NCI-H774 (cell line): ENCODE measurements around the gene PCDHB6.
A peak's percentile ranks its signal among the peaks of the same experiment; 100 is the strongest.
"Not testable (repeated sequence)": the region's sequence is repeated elsewhere in the genome, so short reads cannot be mapped to it uniquely, and the experiment has no call there.

Source experiments
- DNase-seq: peaks from one replicate; lab custom pipeline; 2025; lab: John Stamatoyannopoulos, UW

Gene PCDHB6

DNA sequence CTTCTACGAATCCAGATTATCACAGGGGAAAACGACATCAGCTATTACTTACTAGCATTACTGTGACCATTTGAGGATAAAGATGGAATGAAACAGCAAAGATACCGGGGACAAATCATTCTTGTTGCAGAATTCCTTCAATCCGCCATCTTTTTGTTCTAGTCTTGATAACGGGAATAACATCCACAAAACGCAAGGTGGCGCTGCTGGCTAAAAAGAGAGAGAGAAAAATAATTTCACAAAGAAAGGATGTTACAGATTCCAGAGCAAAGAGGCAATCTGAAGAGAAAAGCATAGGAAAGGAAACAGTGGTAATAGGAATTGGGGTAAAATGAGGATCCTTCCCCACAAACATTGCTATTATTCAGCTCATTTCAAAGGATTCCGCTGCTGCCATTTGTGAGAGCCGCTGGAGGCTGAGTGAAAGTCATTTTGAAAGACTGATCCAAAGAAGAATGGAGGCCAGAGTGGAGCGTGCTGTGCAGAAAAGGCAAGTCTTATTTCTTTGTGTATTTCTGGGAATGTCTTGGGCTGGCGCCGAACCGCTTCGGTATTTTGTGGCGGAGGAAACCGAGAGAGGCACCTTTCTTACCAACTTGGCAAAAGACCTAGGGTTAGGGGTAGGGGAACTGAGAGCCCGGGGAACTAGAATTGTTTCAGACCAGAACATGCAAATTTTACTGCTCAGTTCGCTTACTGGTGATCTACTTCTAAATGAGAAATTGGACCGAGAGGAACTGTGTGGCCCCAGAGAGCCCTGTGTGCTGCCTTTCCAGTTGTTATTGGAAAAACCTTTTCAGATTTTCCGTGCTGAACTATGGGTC is 22.7 kb downstream of the PCDHB6 start, which contains the start of gene PCDHB7:
TSS of gene PCDHB7 (plus strand) at position 264 of the 824 bp plus-strand sequence. CDS start at position 456, 192 bp downstream.
- DNase-seq, result no peak

DNA sequence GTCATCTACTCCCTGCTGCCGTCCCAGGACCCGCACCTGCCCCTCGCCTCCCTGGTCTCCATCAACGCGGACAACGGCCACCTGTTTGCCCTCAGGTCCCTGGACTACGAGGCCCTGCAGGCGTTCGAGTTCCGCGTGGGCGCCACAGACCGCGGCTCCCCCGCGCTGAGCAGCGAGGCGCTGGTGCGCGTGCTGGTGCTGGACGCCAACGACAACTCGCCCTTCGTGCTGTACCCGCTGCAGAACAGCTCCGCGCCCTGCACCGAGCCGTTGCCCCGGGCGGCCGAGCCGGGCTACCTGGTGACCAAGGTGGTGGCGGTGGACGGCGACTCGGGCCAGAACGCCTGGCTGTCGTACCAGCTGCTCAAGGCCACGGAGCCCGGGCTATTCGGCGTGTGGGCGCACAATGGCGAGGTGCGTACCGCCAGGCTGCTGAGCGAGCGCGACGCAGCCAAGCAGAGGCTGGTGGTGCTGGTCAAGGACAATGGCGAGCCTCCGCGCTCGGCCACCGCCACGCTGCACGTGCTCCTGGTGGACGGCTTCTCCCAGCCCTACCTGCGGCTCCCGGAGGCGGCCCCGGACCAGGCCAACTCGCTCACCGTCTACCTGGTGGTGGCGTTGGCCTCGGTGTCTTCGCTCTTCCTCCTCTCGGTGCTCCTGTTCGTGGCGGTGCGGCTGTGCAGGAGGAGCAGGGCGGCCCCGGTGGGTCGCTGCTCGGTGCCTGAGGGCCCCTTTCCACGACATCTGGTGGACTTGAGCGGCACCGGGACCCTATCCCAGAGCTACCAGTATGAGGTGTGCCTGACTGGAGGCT is 24.6 kb downstream of the PCDHB6 start:
- DNase-seq, result not testable (repeated sequence)

DNA sequence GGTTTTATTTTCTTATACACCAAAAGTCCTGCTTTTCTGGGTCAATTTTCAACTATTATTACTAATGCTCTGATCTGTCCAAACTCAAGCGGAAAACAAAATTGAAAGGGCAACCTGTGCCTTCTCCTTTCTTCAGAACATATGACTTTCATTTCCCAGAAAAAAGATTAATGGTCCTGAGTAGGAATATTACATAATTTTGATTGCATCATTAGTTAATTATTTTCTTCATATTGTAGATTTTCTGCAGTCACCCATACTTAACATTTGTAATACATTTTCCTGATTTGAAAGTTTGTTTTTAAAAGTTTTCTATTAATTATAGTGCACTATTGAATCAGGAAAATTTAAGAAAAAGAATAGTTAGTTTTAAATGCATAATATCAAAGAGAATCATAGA is 26.1 kb downstream of the PCDHB6 start:
- DNase-seq, result no peak

DNA sequence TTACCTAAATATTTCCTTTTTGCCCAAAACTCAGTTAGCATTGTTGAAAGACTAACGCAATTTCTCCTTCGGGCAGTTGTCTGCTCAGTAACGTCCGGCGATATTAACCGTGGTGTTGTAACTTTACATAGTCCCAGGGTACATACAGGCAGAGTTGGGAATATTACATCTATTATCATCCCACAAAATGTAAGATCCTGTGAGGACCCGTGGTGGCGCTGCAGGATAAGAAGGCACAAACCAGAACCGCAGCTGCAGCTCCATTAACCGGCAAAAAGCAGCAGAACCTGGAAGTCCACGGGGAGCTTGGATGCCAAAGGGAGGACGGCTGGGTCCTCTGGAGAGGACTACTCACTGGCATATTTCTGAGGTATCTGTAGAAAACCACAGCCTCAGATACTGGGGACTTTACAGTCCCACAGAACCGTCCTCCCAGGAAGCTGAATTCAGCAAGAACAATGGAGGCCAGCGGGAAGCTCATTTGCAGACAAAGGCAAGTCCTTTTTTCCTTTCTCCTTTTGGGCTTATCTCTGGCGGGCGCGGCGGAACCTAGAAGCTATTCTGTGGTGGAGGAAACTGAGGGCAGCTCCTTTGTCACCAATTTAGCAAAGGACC is 27.8 kb downstream of the PCDHB6 start, which contains the start of gene PCDHB8:
TSS of gene PCDHB8 (plus strand) at position 214 of the 615 bp plus-strand sequence. CDS start at position 459, 245 bp downstream.
- DNase-seq, result peak; percentile 23

DNA sequence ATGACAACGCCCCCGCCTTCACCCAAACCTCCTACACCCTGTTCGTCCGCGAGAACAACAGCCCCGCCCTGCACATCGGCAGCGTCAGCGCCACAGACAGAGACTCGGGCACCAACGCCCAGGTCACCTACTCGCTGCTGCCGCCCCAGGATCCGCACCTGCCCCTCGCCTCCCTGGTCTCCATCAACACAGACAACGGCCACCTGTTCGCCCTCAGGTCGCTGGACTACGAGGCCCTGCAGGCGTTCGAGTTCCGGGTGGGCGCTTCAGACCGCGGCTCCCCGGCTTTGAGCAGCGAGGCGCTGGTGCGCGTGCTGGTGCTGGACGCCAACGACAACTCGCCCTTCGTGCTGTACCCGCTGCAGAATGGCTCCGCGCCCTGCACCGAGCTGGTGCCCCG is 29.5 kb downstream of the PCDHB6 start:
- not testable (repeated sequence) for DNase-seq

DNA sequence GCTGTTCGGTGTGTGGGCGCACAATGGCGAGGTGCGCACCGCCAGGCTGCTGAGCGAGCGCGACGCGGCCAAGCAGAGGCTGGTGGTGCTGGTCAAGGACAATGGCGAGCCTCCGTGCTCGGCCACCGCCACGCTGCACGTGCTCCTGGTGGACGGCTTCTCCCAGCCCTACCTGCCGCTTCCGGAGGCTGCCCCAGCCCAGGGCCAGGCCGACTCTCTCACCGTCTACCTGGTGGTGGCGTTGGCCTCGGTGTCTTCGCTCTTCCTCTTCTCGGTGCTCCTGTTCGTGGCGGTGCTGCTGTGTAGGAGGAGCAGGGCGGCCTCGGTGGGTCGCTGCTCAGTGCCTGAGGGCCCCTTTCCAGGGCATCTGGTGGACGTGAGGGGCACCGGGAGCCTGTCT is 30.0 kb downstream of the PCDHB6 start:
- not testable (repeated sequence) for DNase-seq

DNA sequence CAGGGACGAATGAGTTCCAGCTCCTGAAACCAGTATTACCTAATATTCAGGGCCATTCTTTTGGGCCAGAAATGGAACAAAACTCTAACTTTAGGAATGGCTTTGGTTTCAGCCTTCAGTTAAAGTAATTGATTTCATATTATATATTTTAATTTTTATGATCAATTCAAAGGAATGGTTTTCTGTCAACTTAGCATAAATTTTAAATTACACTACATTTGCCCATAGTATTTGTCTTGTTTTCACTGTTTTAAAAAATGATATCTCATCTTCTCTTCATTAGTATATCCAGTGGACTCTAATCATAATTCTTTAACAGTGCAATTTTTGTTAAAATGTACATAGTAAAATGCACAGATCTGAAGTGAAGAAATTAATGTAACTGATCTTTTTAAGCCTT is 30.5 kb downstream of the PCDHB6 start:
- DNase-seq, result no peak

DNA sequence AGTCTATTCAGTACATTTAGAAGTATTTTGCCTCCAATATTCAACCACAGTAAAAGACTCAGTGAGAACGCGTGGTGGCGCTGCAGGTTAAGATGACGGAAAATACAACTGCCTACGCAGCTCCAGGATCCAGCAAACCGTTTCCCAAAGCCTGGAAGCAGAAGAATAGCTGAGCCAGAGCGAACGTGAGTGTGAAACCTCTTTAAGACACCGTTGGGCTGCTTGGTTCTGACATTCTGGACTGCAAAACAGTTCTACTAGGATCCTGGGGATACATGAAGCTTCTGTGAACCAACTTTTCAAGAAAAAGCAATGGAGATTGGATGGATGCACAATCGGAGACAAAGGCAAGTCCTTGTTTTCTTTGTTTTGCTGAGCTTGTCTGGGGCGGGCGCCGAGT is 32.4 kb downstream of the PCDHB6 start, which contains the start of gene PCDHB16:
TSS of gene PCDHB16 (plus strand) at position 140 of the 400 bp plus-strand sequence. CDS start at position 313, 173 bp downstream.
- DNase-seq, result no peak

DNA sequence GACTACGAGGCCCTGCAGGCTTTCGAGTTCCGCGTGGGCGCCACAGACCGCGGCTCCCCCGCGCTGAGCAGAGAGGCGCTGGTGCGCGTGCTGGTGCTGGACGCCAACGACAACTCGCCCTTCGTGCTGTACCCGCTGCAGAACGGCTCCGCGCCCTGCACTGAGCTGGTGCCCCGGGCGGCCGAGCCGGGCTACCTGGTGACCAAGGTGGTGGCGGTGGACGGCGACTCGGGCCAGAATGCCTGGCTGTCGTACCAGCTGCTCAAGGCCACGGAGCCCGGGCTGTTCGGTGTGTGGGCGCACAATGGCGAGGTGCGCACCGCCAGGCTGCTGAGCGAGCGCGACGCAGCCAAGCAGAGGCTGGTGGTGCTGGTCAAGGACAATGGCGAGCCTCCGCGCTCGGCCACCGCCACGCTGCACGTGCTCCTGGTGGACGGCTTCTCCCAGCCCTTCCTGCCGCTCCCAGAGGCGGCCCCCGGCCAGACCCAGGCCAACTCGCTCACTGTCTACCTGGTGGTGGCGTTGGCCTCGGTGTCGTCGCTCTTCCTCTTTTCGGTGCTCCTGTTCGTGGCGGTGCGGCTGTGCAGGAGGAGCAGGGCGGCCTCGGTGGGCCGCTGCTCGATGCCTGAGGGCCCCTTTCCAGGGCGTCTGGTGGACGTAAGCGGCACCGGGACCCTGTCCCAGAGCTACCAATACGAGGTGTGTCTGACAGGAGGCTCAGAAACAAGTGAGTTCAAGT is 34.4 kb downstream of the PCDHB6 start:
- DNase-seq, result not testable (repeated sequence)

DNA sequence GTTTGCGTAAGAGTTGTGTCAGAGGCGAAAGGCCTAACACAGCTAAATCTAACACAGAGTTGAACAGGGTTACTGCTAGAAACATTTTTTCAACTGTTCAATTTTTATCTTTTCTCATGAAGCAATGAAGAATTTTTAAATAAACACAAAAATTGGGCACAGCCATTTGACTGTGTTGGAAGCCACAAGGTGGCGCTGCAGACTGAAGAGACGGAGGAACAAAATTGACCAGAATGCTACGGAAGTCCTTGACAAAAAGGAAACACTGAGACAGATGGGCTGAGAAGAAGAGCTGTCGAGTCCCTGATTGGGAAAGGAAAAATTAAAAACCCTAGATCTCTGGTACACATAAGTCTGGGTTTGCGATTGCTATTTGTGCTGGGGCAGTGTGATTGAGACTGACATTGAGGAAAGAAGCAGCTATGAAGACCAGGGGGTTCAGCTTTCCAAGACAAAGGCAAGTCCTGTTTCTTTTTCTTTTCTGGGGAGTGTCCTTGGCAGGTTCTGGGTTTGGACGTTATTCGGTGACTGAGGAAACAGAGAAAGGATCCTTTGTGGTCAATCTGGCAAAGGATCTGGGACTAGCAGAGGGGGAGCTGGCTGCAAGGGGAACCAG is 37.1 kb downstream of the PCDHB6 start, which contains the start of gene PCDHB9:
TSS of gene PCDHB9 (plus strand) at position 265 of the 616 bp plus-strand sequence. CDS start at position 423, 158 bp downstream.
- DNase-seq, result peak; percentile 27

DNA sequence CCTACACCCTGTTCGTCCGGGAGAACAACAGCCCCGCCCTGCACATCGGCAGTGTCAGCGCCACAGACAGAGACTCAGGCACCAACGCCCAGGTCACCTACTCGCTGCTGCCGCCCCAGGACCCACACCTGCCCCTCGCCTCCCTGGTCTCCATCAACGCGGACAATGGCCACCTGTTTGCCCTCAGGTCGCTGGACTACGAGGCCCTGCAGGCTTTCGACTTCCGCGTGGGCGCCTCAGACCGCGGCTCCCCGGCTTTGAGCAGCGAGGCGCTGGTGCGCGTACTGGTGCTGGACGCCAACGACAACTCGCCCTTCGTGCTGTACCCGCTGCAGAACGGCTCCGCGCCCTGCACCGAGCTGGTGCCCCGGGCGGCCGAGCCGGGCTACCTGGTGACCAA is 38.8 kb downstream of the PCDHB6 start:
- not testable (repeated sequence) for DNase-seq

DNA sequence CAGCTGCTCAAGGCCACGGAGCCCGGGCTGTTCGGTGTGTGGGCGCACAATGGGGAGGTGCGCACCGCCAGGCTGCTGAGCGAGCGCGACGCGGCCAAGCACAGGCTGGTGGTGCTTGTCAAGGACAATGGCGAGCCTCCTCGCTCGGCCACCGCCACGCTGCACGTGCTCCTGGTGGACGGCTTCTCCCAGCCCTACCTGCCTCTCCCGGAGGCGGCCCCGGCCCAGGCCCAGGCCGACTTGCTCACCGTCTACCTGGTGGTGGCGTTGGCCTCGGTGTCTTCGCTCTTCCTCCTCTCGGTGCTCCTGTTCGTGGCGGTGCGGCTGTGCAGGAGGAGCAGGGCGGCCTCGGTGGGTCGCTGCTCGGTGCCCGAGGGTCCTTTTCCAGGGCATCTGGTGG is 39.3 kb downstream of the PCDHB6 start:
- not testable (repeated sequence) for DNase-seq

DNA sequence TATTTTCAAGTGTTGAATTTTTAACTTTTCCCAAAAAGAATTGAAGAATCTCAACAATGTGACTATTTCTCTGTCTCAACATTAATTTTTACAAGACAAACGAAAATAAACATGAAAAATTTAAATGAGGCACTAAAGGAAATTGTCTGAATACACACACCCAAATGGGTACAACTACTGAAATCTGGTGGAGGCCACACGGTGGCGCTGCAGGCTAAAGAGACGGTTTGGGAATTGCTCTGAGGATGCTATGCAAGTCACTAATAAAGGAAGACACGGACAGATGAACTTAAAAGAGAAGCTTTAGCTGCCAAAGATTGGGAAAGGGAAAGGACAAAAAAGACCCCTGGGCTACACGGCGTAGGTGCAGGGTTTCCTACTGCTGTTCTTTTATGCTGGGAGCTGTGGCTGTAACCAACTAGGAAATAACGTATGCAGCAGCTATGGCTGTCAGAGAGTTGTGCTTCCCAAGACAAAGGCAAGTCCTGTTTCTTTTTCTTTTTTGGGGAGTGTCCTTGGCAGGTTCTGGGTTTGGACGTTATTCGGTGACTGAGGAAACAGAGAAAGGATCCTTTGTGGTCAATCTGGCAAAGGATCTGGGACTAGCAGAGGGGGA is 42.4 kb downstream of the PCDHB6 start, which contains the start of gene PCDHB10:
TSS of gene PCDHB10 (plus strand) at position 244 of the 616 bp plus-strand sequence. CDS start at position 444, 200 bp downstream.
- DNase-seq, result no peak

DNA sequence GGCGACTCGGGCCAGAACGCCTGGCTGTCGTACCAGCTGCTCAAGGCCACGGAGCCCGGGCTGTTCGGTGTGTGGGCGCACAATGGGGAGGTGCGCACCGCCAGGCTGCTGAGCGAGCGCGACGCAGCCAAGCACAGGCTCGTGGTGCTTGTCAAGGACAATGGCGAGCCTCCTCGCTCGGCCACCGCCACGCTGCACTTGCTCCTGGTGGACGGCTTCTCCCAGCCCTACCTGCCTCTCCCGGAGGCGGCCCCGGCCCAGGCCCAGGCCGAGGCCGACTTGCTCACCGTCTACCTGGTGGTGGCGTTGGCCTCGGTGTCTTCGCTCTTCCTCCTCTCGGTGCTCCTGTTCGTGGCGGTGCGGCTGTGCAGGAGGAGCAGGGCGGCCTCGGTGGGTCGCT is 44.5 kb downstream of the PCDHB6 start:
- not testable (repeated sequence) for DNase-seq

DNA sequence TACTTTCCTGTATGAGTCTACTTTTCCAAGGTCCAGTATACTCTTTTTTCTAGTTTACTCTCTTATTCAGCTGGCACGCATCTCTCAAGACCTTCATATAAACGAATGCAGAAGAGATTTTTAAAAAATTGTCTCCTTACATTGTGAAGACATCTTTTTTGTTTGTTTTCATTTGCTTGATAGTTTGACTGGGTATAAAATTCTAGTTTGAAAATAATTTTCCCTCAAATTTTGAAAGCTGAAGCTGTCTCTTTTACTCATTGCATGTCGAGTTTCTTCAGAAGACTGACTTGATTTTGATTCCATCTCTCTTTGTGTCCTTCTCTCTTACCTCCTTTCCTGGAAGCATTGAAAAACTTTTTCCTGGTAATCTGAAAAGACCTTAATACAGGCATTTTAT is 46.5 kb downstream of the PCDHB6 start:
- no peak for DNase-seq

DNA sequence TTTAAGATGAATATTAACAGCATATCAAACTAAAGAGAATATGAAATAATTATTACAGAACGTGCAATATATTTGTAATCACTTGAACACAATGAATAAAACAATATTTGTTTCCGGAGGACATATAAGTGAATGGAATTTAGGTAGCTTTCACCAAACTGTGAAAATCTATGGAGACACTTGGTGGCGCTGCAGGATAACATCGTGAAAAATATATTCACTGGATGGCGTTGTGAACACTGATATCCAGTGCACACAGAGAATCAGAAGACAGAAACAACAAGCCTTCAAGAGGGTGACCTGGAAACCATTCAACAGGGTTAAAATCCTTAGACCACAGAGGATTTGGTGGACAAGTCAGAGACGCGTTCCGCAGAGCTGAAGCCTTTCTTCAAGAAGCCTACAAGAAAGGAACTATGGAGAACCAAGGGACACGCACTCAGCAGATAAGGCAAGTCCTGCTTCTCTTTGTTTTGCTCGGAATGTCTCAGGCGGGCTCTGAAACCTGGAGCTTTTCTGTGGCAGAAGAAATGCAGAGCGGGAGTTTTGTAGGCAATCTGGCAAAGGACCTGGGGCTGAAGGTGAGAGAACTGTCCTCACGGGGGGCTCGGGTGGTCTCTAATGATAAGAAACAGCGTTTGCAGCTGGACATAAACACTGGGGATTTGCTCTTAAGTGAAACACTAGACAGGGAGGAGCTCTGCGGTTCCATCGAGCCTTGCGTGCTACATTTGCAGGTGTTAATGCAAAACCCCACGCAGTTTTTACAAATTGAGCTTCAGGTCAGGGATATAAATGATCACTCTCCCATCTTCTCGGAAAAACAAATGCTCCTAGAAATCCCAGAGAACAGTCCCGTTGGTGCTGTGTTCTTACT is 49.7 kb downstream of the PCDHB6 start, which contains the start of gene PCDHB11:
TSS of gene PCDHB11 (plus strand) at position 269 of the 877 bp plus-strand sequence. CDS start at position 417, 148 bp downstream.
- peak; percentile 64 for DNase-seq

DNA sequence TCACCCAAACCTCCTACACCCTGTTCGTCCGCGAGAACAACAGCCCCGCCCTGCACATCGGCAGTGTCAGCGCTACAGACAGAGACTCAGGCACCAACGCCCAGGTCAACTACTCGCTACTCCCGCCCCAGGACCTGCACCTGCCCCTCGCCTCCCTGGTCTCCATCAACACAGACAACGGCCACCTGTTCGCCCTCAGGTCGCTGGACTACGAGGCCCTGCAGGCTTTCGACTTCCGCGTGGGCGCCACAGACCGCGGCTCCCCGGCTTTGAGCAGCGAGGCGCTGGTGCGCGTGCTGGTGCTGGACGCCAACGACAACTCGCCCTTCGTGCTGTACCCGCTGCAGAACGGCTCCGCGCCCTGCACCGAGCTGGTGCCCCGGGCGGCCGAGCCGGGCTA is 51.3 kb downstream of the PCDHB6 start:
- DNase-seq, result not testable (repeated sequence)

DNA sequence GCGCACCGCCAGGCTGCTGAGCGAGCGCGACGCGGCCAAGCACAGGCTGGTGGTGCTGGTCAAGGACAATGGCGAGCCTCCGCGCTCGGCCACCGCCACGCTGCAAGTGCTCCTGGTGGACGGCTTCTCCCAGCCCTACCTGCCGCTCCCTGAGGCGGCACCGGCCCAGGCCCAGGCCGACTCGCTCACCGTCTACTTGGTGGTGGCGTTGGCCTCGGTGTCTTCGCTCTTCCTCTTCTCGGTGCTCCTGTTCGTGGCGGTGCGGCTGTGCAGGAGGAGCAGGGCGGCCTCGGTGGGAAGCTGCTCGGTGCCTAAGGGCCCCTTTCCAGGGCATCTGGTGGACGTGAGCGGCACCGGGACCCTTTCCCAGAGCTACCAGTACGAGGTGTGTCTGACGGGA is 51.8 kb downstream of the PCDHB6 start:
- DNase-seq, result not testable (repeated sequence)
